OCI-LY3 (cell line): ENCODE measurements around the gene EYA2.

Source experiments
- H2AFZ ChIP-seq: fragments of 200-600, 300-600 bp; shearing (Covaris generic); 2 replicates; pipeline ENCODE4 v1.6.0; 2014; ENCODE audit warnings: antibody characterized with exemption, low read depth, low read length
- H3K27ac ChIP-seq: fragments of 200-600, 300-600 bp; sonication (generic); 2 replicates; pipeline ENCODE4 v1.5.1; 2014; ENCODE audit warnings: mild to moderate bottlenecking, low read length, moderate library complexity, mixed read lengths
- H3K27me3 ChIP-seq: fragments of 200-600, 300-600 bp; sonication (generic); 2 replicates; pipeline ENCODE4 v1.6.1; 2014; ENCODE audit warnings: low read depth, low read length, mixed read lengths
- H3K36me3 ChIP-seq: fragments of 200-600, 300-600 bp; sonication (generic); replicated peaks from 2 replicates; pipeline ENCODE3; 2014; ENCODE audit warnings: low read depth, low read length, mixed read lengths
- H3K4me1 ChIP-seq: fragments of 300-600, 200-600 bp; sonication (generic); 2 replicates; pipeline ENCODE4 v1.6.1; 2014; ENCODE audit warnings: low read length, mixed read lengths
- H3K4me2 ChIP-seq: fragments of 200-600, 300-600 bp; sonication (generic); 2 replicates; pipeline ENCODE4 v1.6.1; 2014; ENCODE audit warnings: low read length, mixed read lengths
- H3K4me3 ChIP-seq: fragments of 300-600, 200-600 bp; sonication (generic); 2 replicates; pipeline ENCODE4 v1.5.1; 2014; ENCODE audit warnings: antibody characterized with exemption, mild to moderate bottlenecking, low read length, moderate library complexity
- H3K79me2 ChIP-seq: fragments of 300-600, 200-600 bp; shearing (Covaris generic); 2 replicates; pipeline ENCODE4 v1.6.1; 2014; ENCODE audit warnings: mild to moderate bottlenecking, low read length, mixed read lengths
- H3K9ac ChIP-seq: fragments of 300-600, 200-600 bp; shearing (Covaris generic); 2 replicates; pipeline ENCODE4 v1.6.0; 2014; ENCODE audit warnings: mild to moderate bottlenecking, low read length, moderate library complexity
- H3K9me3 ChIP-seq: fragments of 200-600, 300-600 bp; shearing (Covaris generic); 2 replicates; pipeline ENCODE4 v1.6.1; 2014; ENCODE audit warnings: low read length, mixed read lengths; ENCODE audit not compliant: insufficient read depth
- H4K20me1 ChIP-seq: fragments of 200-600, 300-600 bp; sonication (generic); 2 replicates; pipeline ENCODE4 v1.6.1; 2016; ENCODE audit warnings: low read length, mixed read lengths; ENCODE audit not compliant: insufficient read depth
- EZH2phosphoT487 ChIP-seq: fragments of 200-600 bp; shearing (Covaris generic); IDR thresholded peaks from 2 replicates; pipeline ENCODE4 v1.6.1; 2018; ENCODE audit warnings: antibody characterized with exemption, mixed run types, low read depth
- TF ChIP-seq, protein P1 (sequence below): fragments of 200-600, 300-600 bp; sonication (generic); IDR thresholded peaks from 2 replicates; pipeline ENCODE4 v1.5.1; 2014; ENCODE audit warnings: antibody characterized with exemption, low read length, low read depth

Gene EYA2

DNA sequence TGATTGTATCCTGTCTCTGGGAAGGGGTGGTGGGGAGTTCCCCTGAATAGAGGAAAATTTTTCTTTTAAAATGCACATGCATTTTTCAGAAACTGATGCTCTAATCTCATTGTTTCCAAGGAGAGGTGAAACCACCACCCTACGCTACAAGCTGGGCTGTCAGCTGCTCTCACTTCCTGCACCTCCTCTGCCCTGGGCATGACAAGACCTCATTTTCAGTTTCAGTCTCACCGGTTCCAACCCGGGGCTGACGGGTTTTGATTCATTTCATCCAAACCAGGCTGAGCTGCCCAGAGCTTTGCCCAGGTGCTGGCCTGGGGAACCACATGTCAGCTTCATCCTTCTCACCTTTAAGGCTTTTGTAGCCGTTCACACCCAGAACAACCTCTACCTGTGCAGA is 99.7 kb downstream of the EYA2 start:
- Histone ChIP-seq H3K4me3 (peak overlapping the region; percentile 44), H3K9me3 (no peaks in the 10 kb centered on the region), H3K4me2 (peak overlapping the region; percentile 61), H3K4me1 (peaks cover 54% of the 10 kb centered on the region), H3K36me3 (no peaks in the 10 kb centered on the region), H3K27me3 (no peaks in the 10 kb centered on the region), H4K20me1 (no peaks in the 10 kb centered on the region), H2AFZ (no peak overlapping the region), H3K9ac (peak overlapping the region; percentile 15; the same call in 1 of the 2 replicates), H3K79me2 (no peaks in the 10 kb centered on the region), H3K27ac (peak overlapping the region; percentile 73)
- TF ChIP-seq, protein P1, sequence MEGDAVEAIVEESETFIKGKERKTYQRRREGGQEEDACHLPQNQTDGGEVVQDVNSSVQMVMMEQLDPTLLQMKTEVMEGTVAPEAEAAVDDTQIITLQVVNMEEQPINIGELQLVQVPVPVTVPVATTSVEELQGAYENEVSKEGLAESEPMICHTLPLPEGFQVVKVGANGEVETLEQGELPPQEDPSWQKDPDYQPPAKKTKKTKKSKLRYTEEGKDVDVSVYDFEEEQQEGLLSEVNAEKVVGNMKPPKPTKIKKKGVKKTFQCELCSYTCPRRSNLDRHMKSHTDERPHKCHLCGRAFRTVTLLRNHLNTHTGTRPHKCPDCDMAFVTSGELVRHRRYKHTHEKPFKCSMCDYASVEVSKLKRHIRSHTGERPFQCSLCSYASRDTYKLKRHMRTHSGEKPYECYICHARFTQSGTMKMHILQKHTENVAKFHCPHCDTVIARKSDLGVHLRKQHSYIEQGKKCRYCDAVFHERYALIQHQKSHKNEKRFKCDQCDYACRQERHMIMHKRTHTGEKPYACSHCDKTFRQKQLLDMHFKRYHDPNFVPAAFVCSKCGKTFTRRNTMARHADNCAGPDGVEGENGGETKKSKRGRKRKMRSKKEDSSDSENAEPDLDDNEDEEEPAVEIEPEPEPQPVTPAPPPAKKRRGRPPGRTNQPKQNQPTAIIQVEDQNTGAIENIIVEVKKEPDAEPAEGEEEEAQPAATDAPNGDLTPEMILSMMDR = no peak
- TF ChIP-seq EZH2phosphoT487 = no peak

DNA sequence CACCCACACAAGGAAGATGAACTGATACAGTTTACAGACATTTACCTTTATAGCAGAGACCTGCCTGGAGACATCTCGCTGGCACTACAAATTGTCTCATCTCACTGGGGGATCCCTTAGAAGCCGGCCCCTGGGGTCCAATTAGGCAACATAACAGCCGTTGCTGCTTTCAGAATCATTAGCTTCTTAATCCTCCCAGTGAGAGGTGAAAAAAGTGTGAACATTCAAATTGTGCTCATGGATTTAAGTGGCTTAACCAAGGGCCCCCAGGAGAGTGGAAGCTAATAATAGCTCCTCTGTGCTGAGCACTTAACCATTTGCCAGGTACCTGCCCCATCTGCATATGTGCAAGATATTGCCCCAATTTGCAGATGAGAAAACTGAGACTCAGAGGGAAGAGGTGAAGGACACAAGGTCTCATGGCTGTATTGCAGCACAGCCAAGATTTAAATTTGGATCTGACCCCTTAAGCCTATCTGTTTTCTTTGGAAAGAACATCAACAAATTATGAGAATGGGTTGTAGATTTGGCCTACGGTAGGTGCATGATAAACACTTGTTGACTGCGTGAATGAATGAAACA is 101.0 kb downstream of the EYA2 start:
- Histone ChIP-seq H3K4me1 (peaks cover 58% of the 10 kb centered on the region), H4K20me1 (no peaks in the 10 kb centered on the region), H3K27ac (peak overlapping the region; percentile 12; the same call in 1 of the 2 replicates), H3K36me3 (no peaks in the 10 kb centered on the region), H3K9me3 (no peaks in the 10 kb centered on the region), H3K4me3 (no peak overlapping the region), H3K27me3 (0 out of 2 replicates have a peak, but pooled peaks cover under 1% of the 10 kb centered on the region), H2AFZ (peak overlapping the region; percentile 24; the same call in 1 of the 2 replicates), H3K79me2 (no peaks in the 10 kb centered on the region), H3K4me2 (peak overlapping the region; percentile 52), H3K9ac (peak overlapping the region; percentile 7; the same call in 1 of the 2 replicates)
- TF ChIP-seq, protein P1 = no peak
- TF ChIP-seq EZH2phosphoT487 = no peak

DNA sequence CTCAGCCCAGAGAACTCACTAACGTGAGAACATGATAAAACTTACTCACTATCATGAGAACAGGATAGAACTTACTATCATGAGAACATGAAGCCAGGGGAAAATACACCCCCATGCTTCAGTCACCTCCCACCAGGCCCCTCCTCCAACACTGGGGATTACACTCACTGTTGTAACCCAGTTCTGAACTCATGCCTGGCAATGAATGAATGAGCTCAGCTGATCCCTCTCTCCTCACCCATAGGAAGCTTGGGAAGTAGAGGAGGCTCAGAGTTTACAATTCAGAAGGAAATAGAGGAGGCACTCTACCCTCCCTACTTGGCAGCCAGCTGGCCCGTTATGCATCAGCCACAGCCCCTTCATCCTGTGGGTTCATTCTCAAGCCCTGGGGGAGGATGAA is 102.5 kb downstream of the EYA2 start:
- no peaks in the 10 kb centered on the region for H3K9me3 ChIP-seq
- no peak for TF ChIP-seq EZH2phosphoT487
- TF ChIP-seq, protein P1 = no peak
- no peak overlapping the region for H3K27ac ChIP-seq
- H3K4me3 ChIP-seq = no peak overlapping the region
- H2AFZ ChIP-seq = no peak overlapping the region
- H3K4me1 ChIP-seq = peaks cover 52% of the 10 kb centered on the region
- H4K20me1 ChIP-seq = no peaks in the 10 kb centered on the region
- H3K9ac ChIP-seq = no peak overlapping the region
- no peaks in the 10 kb centered on the region for H3K79me2 ChIP-seq
- no peaks in the 10 kb centered on the region for H3K36me3 ChIP-seq
- no peak overlapping the region for H3K4me2 ChIP-seq
- H3K27me3 ChIP-seq = peaks cover 5% of the 10 kb centered on the region; the same call in 1 of the 2 replicates

GRCh38 chr20:46998477-46999240 is 104.0 kb downstream of the EYA2 start:
- Histone ChIP-seq H3K27ac (no peak overlapping the region), H3K4me1 (peaks cover 37% of the 10 kb centered on the region), H4K20me1 (no peaks in the 10 kb centered on the region), H3K27me3 (peaks cover 12% of the 10 kb centered on the region), H3K9me3 (no peaks in the 10 kb centered on the region), H3K79me2 (no peaks in the 10 kb centered on the region), H3K4me3 (no peak overlapping the region), H3K9ac (no peak overlapping the region), H3K4me2 (no peak overlapping the region), H3K36me3 (no peaks in the 10 kb centered on the region), H2AFZ (no peak overlapping the region)
- TF ChIP-seq, protein P1 = no peak
- no peak for TF ChIP-seq EZH2phosphoT487
